Panc1 (cell line): Measurements from ENCODE around the gene ALG14. TPM values are rescaled to one million over a fixed set of nuclear protein-coding genes. Genes with fewer than 3 reads are reported as not detected.

ENCODE experiments used
- ATAC-seq: fragments of 200-7000 bp; cut with Tn5 transposase; 2 replicates; pipeline ENCODE4 v1.9.1; 2020; ENCODE audit warnings: mild to moderate bottlenecking, moderate library complexity
- BruUV-seq: library from RNA; stranded (reverse); fragments of 400-500 nt; replicated peaks from 2 replicates; lab custom pipeline; 2021; lab: Mats Ljungman, UMichigan
- CTCF ChIA-PET: fragments of 300-600 bp; sonication (Branson Sonifier 250); formaldehyde crosslinking; loops from one replicate; lab custom pipeline; 2022; ENCODE audit warnings: antibody characterized with exemption; lab: Charles Lee
- POLR2A ChIA-PET: fragments of 300-600 bp; sonication (Branson Sonifier 250); formaldehyde crosslinking; loops from one replicate; lab custom pipeline; 2022; ENCODE audit warnings: antibody characterized with exemption; lab: Charles Lee
- DNase-seq: peaks from one replicate; pipeline ENCODE4 v3.0.0-alpha.2; 2010; ENCODE audit warnings: low read depth, low spot score
- H3K27ac ChIP-seq: 2 replicates; pipeline ENCODE4 v1.5.1; 2011; ENCODE audit warnings: mild to moderate bottlenecking, low read length, inconsistent platforms
- H3K27me3 ChIP-seq: fragments of 200-500 bp; sonication (Bioruptor generic); 2 replicates; pipeline ENCODE4 v1.6.0; 2014; ENCODE audit warnings: low read length, inconsistent platforms; ENCODE audit not compliant: control insufficient read depth, insufficient read depth
- H3K36me3 ChIP-seq: fragments of 200-500 bp; sonication (Bioruptor generic); 2 replicates; pipeline ENCODE4 v1.5.1; 2014; ENCODE audit warnings: inconsistent platforms, mild to moderate bottlenecking, low read length, moderate library complexity; ENCODE audit not compliant: control insufficient read depth, insufficient read depth
- H3K4me1 ChIP-seq: 2 replicates; pipeline ENCODE4 v1.5.1; 2011; ENCODE audit warnings: inconsistent platforms, mild to moderate bottlenecking, low read length, moderate library complexity; ENCODE audit not compliant: control insufficient read depth, insufficient read depth
- H3K4me3 ChIP-seq, 2 experiments: 2 replicates each; pipeline ENCODE4 v1.5.1; 2011 to 2012; ENCODE audit warnings: low read depth in 2 of 2, low read length in 2 of 2, mild to moderate bottlenecking in 2 of 2, inconsistent platforms in 1 of 2, moderate library complexity in 1 of 2
- H3K9me3 ChIP-seq: fragments of 200-500 bp; sonication (Bioruptor generic); 2 replicates; pipeline ENCODE4 v1.5.1; 2014; ENCODE audit warnings: low read depth, mild to moderate bottlenecking, inconsistent platforms, low read length, moderate library complexity; ENCODE audit not compliant: control insufficient read depth, insufficient read depth
- CTCF ChIP-seq: fragments of 450-650 bp; IDR thresholded peaks from 2 replicates; pipeline ENCODE4 v1.5.1; 2017; ENCODE audit warnings: mild to moderate bottlenecking
- POLR2AphosphoS5 ChIP-seq: IDR thresholded peaks from 2 replicates; pipeline ENCODE4 v1.6.1; 2012; ENCODE audit warnings: mild to moderate bottlenecking, low read depth, low read length, moderate library complexity
- REST ChIP-seq, 2 experiments: IDR thresholded peaks; 2 replicates each; pipeline ENCODE4 v1.6.1; 2011 to 2012; ENCODE audit warnings: low read depth in 2 of 2, control low read depth in 1 of 2, low read length in 1 of 2, mild to moderate bottlenecking in 1 of 2, moderate library complexity in 1 of 2; ENCODE audit not compliant: insufficient read depth in 1 of 2
- SIN3A ChIP-seq: IDR thresholded peaks from 2 replicates; pipeline ENCODE4 v1.6.1; 2012; ENCODE audit warnings: low read depth, mild to moderate bottlenecking, low read length, moderate library complexity, borderline replicate concordance; ENCODE audit not compliant: insufficient read depth
- TCF7L2 ChIP-seq: IDR thresholded peaks from 2 replicates; pipeline ENCODE4 v1.6.1; 2011; ENCODE audit warnings: mild to moderate bottlenecking, low read depth, low read length, inconsistent platforms
- in situ Hi-C: cut with HindIII; loops from 2 replicates; pipeline ENCODE4 v1.10.0; 2016; ENCODE audit warnings: low sequenced_read_pairs, low pct_unique_long_range_greater_than_20kb
- intact Hi-C: fragments of 100-400 bp; cut with micrococcal nuclease; formaldehyde crosslinking; loops from one replicate; pipeline ENCODE4 v1.10.0; 2022; ENCODE audit not compliant: unreplicated experiment
- total RNA-seq: library from RNA; stranded (reverse); gene quantifications from one replicate; pipeline ENCODE4 v1.2.1, GENCODE V29; 2021; ENCODE audit not compliant: unreplicated experiment

The ALG14 gene
- total RNA-seq, 1 experiment from 2014 or later: 4.1 TPM

- CTCF ChIA-PET: no interaction called here
- no TSS peak for BruUV-seq
- in situ Hi-C loops: no loop called here
Measured at GRCh38 chr1:95012389-95012788, 60.4 kb downstream of the ALG14 start.

GRCh38 chr1:95010158-95010557 lies 62.6 kb downstream of the ALG14 start:
- no peak overlapping the region for H3K27ac ChIP-seq
- in situ Hi-C loops: no loop called here
- ChIA-PET CTCF (no interaction called here), POLR2A (interaction anchor here (0.5 kb wide), 1 partner anchor 232 kb away, joined by 4 read pairs; no protein-coding TSS in a partner anchor)
- H3K9me3 ChIP-seq: no peaks in the 10 kb centered on the region
- TF ChIP-seq POLR2AphosphoS5 (no peak), TCF7L2 (no peak), SIN3A (no peak), REST (IDR thresholded peaks at IDR 0.05; ENCODE audit: insufficient read depth in 1 of 2, low read depth in 2 of 2, low read length in 1 of 2) (no peak), CTCF (no peak)
- intact Hi-C loops: no loop called here
- DNase-seq: no peak
- no peaks in the 10 kb centered on the region for H3K4me1 ChIP-seq
- no peaks in the 10 kb centered on the region for H3K27me3 ChIP-seq
- no TSS peak for BruUV-seq
- no peak overlapping the region for H3K4me3 ChIP-seq
- no peaks in the 10 kb centered on the region for H3K36me3 ChIP-seq
- ATAC-seq: no peak

More at GRCh38 chr1:95012389-95012788, 60.4 kb downstream of the ALG14 start:
- Histone ChIP-seq H3K9me3 (no peaks in the 10 kb centered on the region), H3K27me3 (no peaks in the 10 kb centered on the region), H3K4me1 (no peaks in the 10 kb centered on the region), H3K27ac (no peak overlapping the region), H3K36me3 (no peaks in the 10 kb centered on the region), H3K4me3 (no peak overlapping the region)
- no peak for TF ChIP-seq POLR2AphosphoS5
- no peak for TF ChIP-seq CTCF
- no peak for TF ChIP-seq SIN3A
- no peak for TF ChIP-seq TCF7L2
- TF ChIP-seq REST (IDR thresholded peaks at IDR 0.05; ENCODE audit: insufficient read depth in 1 of 2, low read depth in 2 of 2, low read length in 1 of 2): no peak
- intact Hi-C loops: no loop called here
- ATAC-seq: no peak
- no peak for DNase-seq
- POLR2A ChIA-PET: interaction anchor here (0.6 kb wide), 1 partner anchor 30 kb away, joined by 4 read pairs; no protein-coding TSS in a partner anchor
